DOHH2 (cell line): Measurements from ENCODE around the gene NIM1K.
A peak's percentile ranks its signal among the peaks of the same experiment; 100 is the strongest.

Experiments used
- H3F3A ChIP-seq: fragments of 200-600 bp; sonication (generic), shearing (Covaris generic); 2 replicates; pipeline ENCODE4 v1.6.0; 2016; ENCODE audit warnings: antibody characterized with exemption, mild to moderate bottlenecking; ENCODE audit not compliant: control insufficient read depth, insufficient read depth
- H3K27ac ChIP-seq: fragments of 200-600 bp; sonication (generic); 2 replicates; pipeline ENCODE4 v1.5.1; 2014; ENCODE audit warnings: low read depth, mild to moderate bottlenecking, low read length, moderate library complexity
- H3K27me3 ChIP-seq: fragments of 200-600 bp; sonication (generic); 2 replicates; pipeline ENCODE4 v1.6.1; 2014; ENCODE audit warnings: mild to moderate bottlenecking, low read length, mixed read lengths; ENCODE audit not compliant: control insufficient read depth
- H3K36me3 ChIP-seq: fragments of 200-600 bp; sonication (generic); 2 replicates; pipeline ENCODE4 v1.6.1; 2014; ENCODE audit warnings: mild to moderate bottlenecking, low read length, moderate library complexity, mixed read lengths; ENCODE audit not compliant: control insufficient read depth
- H3K4me1 ChIP-seq: fragments of 200-600 bp; sonication (generic); 2 replicates; pipeline ENCODE4 v1.6.1; 2014; ENCODE audit warnings: mild to moderate bottlenecking, low read length, mixed read lengths; ENCODE audit not compliant: control insufficient read depth
- H3K4me2 ChIP-seq: fragments of 200-600 bp; sonication (generic); 2 replicates; pipeline ENCODE4 v1.6.0; 2014; ENCODE audit warnings: mild to moderate bottlenecking, low read length, moderate library complexity
- H3K4me3 ChIP-seq: fragments of 200-600 bp; sonication (generic); 2 replicates; pipeline ENCODE4 v1.5.1; 2014; ENCODE audit warnings: mild to moderate bottlenecking, low read length, mixed read lengths
- H3K79me2 ChIP-seq: fragments of 200-600 bp; sonication (generic); 2 replicates; pipeline ENCODE4 v1.6.1; 2014; ENCODE audit warnings: mild to moderate bottlenecking, low read length, mixed read lengths; ENCODE audit not compliant: control insufficient read depth
- H3K9me2 ChIP-seq: fragments of 200-600 bp; sonication (generic); replicated peaks from 2 replicates; pipeline ENCODE4 v1.6.1; 2014; ENCODE audit warnings: mild to moderate bottlenecking, low read length, mixed read lengths; ENCODE audit not compliant: control insufficient read depth
- H3K9me3 ChIP-seq: fragments of 200-600 bp; sonication (generic); 2 replicates; pipeline ENCODE4 v1.6.1; 2014; ENCODE audit warnings: antibody characterized with exemption, low read length, mixed read lengths; ENCODE audit not compliant: control insufficient read depth, insufficient read depth
- H4K20me1 ChIP-seq: fragments of 200-600 bp; sonication (generic); 2 replicates; pipeline ENCODE4 v1.6.0; 2014; ENCODE audit warnings: low read depth, mild to moderate bottlenecking, antibody characterized with exemption, low read length, moderate library complexity; ENCODE audit not compliant: control insufficient read depth, insufficient read depth
- EZH2phosphoT487 ChIP-seq: fragments of 200-600 bp; sonication (generic); IDR thresholded peaks from 2 replicates; pipeline ENCODE4 v1.6.1; 2017; ENCODE audit warnings: borderline replicate concordance, mild to moderate bottlenecking, antibody characterized with exemption, low read length, moderate library complexity, mixed read lengths
- TF ChIP-seq, protein P1 (sequence below): fragments of 200-600 bp; sonication (generic); IDR thresholded peaks from one replicate; pipeline ENCODE4 v1.5.1; 2014; ENCODE audit warnings: antibody characterized with exemption, mild to moderate bottlenecking, low read depth, low read length; ENCODE audit not compliant: poor library complexity, severe bottlenecking

NIM1K gene

DNA sequence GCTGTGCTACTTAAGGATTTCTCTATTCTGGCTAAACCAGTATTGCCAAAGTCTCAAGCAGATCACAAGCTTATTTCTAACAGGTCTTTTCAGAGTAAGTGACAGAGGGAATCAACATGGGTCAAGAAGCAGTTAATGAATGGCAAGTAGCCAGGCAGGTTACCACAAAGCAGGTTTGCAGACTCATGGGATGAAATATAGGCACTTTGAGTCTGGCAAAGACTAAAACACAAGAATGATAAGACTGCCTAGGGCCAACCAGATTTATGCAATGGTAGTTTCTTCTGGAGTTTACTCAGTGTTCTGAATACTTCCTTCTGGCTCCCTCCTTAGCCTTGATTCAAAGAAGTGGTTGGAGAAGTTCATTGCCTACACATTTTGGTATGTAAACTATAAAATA lies 117.6 kb downstream of the NIM1K start:
- Histone ChIP-seq H3K4me3 (peak overlapping the region; percentile 82), H3K9me2 (no peaks in the 10 kb centered on the region), H3K4me1 (peaks cover 72% of the 10 kb centered on the region), H3K4me2 (peak overlapping the region; percentile 95), H3K36me3 (peaks cover 83% of the 10 kb centered on the region), H3K27me3 (no peaks in the 10 kb centered on the region), H4K20me1 (peaks cover 52% of the 10 kb centered on the region), H3K27ac (peak overlapping the region; percentile 17), H3K79me2 (peaks cover 89% of the 10 kb centered on the region), H3F3A (peaks cover 31% of the 10 kb centered on the region), H3K9me3 (peaks cover under 1% of the 10 kb centered on the region; the same call in 1 of the 2 replicates)
- TF ChIP-seq, protein P1, sequence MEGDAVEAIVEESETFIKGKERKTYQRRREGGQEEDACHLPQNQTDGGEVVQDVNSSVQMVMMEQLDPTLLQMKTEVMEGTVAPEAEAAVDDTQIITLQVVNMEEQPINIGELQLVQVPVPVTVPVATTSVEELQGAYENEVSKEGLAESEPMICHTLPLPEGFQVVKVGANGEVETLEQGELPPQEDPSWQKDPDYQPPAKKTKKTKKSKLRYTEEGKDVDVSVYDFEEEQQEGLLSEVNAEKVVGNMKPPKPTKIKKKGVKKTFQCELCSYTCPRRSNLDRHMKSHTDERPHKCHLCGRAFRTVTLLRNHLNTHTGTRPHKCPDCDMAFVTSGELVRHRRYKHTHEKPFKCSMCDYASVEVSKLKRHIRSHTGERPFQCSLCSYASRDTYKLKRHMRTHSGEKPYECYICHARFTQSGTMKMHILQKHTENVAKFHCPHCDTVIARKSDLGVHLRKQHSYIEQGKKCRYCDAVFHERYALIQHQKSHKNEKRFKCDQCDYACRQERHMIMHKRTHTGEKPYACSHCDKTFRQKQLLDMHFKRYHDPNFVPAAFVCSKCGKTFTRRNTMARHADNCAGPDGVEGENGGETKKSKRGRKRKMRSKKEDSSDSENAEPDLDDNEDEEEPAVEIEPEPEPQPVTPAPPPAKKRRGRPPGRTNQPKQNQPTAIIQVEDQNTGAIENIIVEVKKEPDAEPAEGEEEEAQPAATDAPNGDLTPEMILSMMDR, result no peak
- TF ChIP-seq EZH2phosphoT487, result no peak

DNA sequence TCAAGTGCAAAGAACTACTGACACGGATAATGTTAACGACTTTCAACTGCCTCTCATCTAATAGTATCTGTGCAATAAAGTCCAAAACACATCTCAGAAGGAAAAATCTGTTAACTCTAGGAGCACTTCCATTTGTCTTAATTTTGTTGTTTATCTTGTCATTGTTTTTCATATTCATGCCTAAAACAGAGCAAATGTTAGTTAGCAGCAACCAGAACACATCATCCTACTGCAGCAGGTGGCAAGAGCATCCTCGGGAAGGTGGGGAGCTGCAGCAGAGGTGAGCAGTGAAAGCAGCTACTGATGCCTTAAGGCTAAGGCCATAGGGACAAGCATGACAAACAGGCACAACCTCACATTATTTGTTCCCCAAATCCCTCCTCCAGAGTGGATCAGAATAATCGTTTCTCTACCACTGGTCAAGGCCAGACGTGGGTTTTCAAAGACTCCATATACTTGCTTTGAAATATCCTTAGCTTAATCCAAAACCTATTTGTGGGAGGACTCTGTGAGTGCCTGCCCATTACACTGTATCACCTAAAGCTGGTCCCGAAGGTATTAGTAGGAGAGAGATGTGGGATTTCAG lies 120.1 kb downstream of the NIM1K start:
- Histone ChIP-seq H3K36me3 (peaks cover 67% of the 10 kb centered on the region), H3K79me2 (peaks cover 65% of the 10 kb centered on the region), H3K9me2 (no peaks in the 10 kb centered on the region), H3K27me3 (no peaks in the 10 kb centered on the region), H3K27ac (peak overlapping the region; percentile 88), H3K4me2 (peak overlapping the region; percentile 95), H4K20me1 (peaks cover 45% of the 10 kb centered on the region), H3F3A (peaks cover 26% of the 10 kb centered on the region), H3K4me3 (peak overlapping the region; percentile 82), H3K4me1 (peaks cover 67% of the 10 kb centered on the region), H3K9me3 (peaks cover 8% of the 10 kb centered on the region; the same call in 1 of the 2 replicates)
- TF ChIP-seq EZH2phosphoT487, result no peak
- TF ChIP-seq, protein P1, result no peak

DNA sequence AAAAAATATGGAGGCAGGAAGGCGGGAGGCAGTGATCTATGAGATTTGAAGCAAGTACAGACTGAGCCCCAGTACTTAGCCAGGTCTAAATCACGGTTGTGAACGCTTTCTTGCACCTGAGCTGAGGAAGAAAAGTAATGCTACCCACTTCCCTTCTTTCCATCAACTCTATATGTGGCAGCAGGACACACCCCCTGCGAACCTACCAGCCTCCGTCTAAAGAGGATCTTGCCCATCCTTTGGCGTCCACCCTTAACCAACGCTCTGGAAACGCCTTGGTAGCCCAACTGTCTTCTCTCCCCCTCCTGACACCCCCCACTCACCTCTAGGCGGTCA lies 120.6 kb downstream of the NIM1K start:
- peaks cover 8% of the 10 kb centered on the region; the same call in 1 of the 2 replicates for H3K9me3 ChIP-seq
- H3K4me2 ChIP-seq, result peak overlapping the region; percentile 95
- H3K27me3 ChIP-seq, result no peaks in the 10 kb centered on the region
- peaks cover 63% of the 10 kb centered on the region for H3K4me1 ChIP-seq
- peaks cover 21% of the 10 kb centered on the region for H3F3A ChIP-seq
- peaks cover 60% of the 10 kb centered on the region for H3K79me2 ChIP-seq
- peak overlapping the region; percentile 82 for H3K4me3 ChIP-seq
- H3K36me3 ChIP-seq, result peaks cover 62% of the 10 kb centered on the region
- no peak for TF ChIP-seq EZH2phosphoT487
- TF ChIP-seq, protein P1, result no peak
- no peaks in the 10 kb centered on the region for H3K9me2 ChIP-seq
- peak overlapping the region; percentile 88 for H3K27ac ChIP-seq
- H4K20me1 ChIP-seq, result peaks cover 43% of the 10 kb centered on the region
